Uterus (tissue), 4 donors: ENCODE measurements around the gene TRAF1. TPM values are rescaled to one million over a fixed set of nuclear protein-coding genes. Genes with fewer than 3 reads are reported as not detected.

Experiments used
- DNase-seq, 2 donors: peaks; one replicate each; pipeline ENCODE4 v3.0.0-alpha.2; 2019 to 2020
- H3K27ac ChIP-seq, 2 donors: fragments of 200-600 bp; sonication (generic); 1 replicate in 1 of 2; 2 replicates in 1 of 2; pipeline ENCODE4 v1.5.1; 2016 to 2018
- H3K27me3 ChIP-seq, 2 donors: fragments of 200-600 bp; sonication (generic); one replicate each; pipeline ENCODE4 v1.5.1; 2018 to 2019; ENCODE audit warnings: control low read depth in 1 of 2
- H3K36me3 ChIP-seq, 2 donors: fragments of 200-600 bp; sonication (generic); one replicate each; pipeline ENCODE4 v1.5.1; 2019; ENCODE audit warnings: control low read depth in 1 of 2
- H3K4me1 ChIP-seq, 2 donors: fragments of 200-600 bp; sonication (generic); one replicate each; pipeline ENCODE4 v1.5.1; 2018 to 2019; ENCODE audit warnings: control low read depth in 1 of 2
- H3K4me3 ChIP-seq, 2 donors: fragments of 200-600 bp; sonication (generic); 1 replicate in 1 of 2; 2 replicates in 1 of 2; pipeline ENCODE4 v1.5.1; 2018 to 2019; ENCODE audit warnings: mild to moderate bottlenecking in 1 of 2
- H3K9me3 ChIP-seq, 2 donors: fragments of 200-600 bp; sonication (generic); one replicate each; pipeline ENCODE4 v1.5.1; 2019; ENCODE audit warnings: control low read depth in 1 of 2
- POLR2A ChIP-seq, 2 donors: fragments of 450-650 bp; IDR thresholded peaks; one replicate each; pipeline ENCODE4 v1.6.1; 2016; ENCODE audit warnings: antibody characterized with exemption in 2 of 2, mild to moderate bottlenecking in 1 of 2, moderate library complexity in 1 of 2
- intact Hi-C: fragments of 100-400 bp; cut with DNase I; formaldehyde crosslinking; loops from one replicate; pipeline ENCODE4 v1.15.1; 2023; ENCODE audit warnings: low total_unique reads
- total RNA-seq, 4 donors: library from RNA; depleted of rRNA in 3 of 4; stranded (reverse); fragments of >200 nt in 3 of 4; gene quantifications; one replicate each; pipeline versions ENCODE4 v1.1.0 to v1.2.4, GENCODE V29; 2014 to 2023
- TF ChIP-seq, protein P1 (sequence below), 4 experiments: fragments of 200-600 bp in 2 of 4; fragments of 450-650 bp in 2 of 4; sonication (generic) in 2 of 4; IDR thresholded peaks; one replicate each; pipeline ENCODE4 v1.5.1; 2016 to 2019; ENCODE audit warnings: antibody characterized with exemption in 4 of 4, mild to moderate bottlenecking in 2 of 4, moderate library complexity in 1 of 4
- donor health status: DM: yes; HTN: yes; CAD: no.

TRAF1 gene
- total RNA-seq, 4 donors from 2014 or later: 0.51 to 8.7 (median 2.6) TPM

DNA sequence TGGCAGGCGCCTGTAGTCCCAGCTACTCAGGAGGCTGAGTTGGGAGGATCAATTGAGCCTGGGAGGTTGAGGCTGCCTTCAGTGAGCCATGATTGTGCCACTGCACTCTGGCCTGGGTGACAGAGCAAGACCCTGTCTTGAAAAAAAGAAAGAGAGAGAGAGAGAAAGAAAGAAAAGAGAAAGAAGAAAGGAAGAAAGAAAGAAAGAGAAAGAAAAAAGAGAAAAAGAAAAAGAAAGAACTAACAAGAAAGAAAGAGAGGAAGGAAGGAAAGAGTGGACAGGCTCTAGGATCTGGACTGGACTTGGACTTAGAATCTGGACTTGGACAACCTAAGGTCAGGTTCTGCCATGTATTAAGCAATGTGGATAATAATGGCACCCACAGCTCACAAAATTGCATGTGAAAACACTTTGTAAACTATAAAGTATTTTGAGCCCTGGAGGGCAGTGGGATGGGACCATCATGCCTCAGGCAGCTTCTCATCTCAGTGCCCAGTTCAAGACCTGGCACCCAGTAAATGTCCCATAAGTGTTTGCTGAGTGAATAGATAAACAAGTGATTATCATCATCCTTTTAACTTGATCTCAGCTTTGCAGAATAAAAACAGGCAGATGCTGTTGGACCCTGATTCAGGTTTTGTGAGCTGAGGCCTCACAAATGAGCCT lies 36.9 kb downstream of the TRAF1 start:
- Histone ChIP-seq H3K4me3 (no peak overlapping the region), H3K4me1 (no peaks in the 10 kb centered on the region), H3K27me3 (no peaks in the 10 kb centered on the region), H3K9me3 (no peaks in the 10 kb centered on the region), H3K27ac (peak overlapping the region; percentile 81 to 84), H3K36me3 (no peaks in the 10 kb centered on the region)
- no peak for TF ChIP-seq POLR2A (IDR thresholded peaks at IDR 0.05)
- TF ChIP-seq, protein P1, sequence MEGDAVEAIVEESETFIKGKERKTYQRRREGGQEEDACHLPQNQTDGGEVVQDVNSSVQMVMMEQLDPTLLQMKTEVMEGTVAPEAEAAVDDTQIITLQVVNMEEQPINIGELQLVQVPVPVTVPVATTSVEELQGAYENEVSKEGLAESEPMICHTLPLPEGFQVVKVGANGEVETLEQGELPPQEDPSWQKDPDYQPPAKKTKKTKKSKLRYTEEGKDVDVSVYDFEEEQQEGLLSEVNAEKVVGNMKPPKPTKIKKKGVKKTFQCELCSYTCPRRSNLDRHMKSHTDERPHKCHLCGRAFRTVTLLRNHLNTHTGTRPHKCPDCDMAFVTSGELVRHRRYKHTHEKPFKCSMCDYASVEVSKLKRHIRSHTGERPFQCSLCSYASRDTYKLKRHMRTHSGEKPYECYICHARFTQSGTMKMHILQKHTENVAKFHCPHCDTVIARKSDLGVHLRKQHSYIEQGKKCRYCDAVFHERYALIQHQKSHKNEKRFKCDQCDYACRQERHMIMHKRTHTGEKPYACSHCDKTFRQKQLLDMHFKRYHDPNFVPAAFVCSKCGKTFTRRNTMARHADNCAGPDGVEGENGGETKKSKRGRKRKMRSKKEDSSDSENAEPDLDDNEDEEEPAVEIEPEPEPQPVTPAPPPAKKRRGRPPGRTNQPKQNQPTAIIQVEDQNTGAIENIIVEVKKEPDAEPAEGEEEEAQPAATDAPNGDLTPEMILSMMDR (IDR thresholded peaks at IDR 0.05): no peak
- DNase-seq: no peak
- intact Hi-C loops: no loop called here

- Histone ChIP-seq H3K9me3 (no peaks in the 10 kb centered on the region), H3K27ac (peak overlapping the region; percentile 81 to 84), H3K4me1 (no peaks in the 10 kb centered on the region), H3K27me3 (no peaks in the 10 kb centered on the region), H3K4me3 (no peak overlapping the region), H3K36me3 (no peaks in the 10 kb centered on the region)
- intact Hi-C loops: no loop called here
- DNase-seq: no peak
- TF ChIP-seq POLR2A (IDR thresholded peaks at IDR 0.05): no peak
- TF ChIP-seq, protein P1 (IDR thresholded peaks at IDR 0.05): no peak
Measured at GRCh38 chr9:120888626-120889025, 38.0 kb downstream of the TRAF1 start.

GRCh38 chr9:120886490-120886967 lies 40.1 kb downstream of the TRAF1 start:
- TF ChIP-seq, protein P1 (IDR thresholded peaks at IDR 0.05): no peak
- TF ChIP-seq POLR2A (IDR thresholded peaks at IDR 0.05): no peak
- no peaks in the 10 kb centered on the region for H3K9me3 ChIP-seq
- DNase-seq: peak in 1 of 2 donors; percentile 69
- intact Hi-C loops: no loop called here
- H3K27ac ChIP-seq: peak overlapping the region in 1 of 2 donors; percentile 7
- no peaks in the 10 kb centered on the region for H3K4me1 ChIP-seq
- H3K4me3 ChIP-seq: no peak overlapping the region
- no peaks in the 10 kb centered on the region for H3K36me3 ChIP-seq
- H3K27me3 ChIP-seq: no peaks in the 10 kb centered on the region

- no peak for DNase-seq
- intact Hi-C loops: no loop called here
- no peaks in the 10 kb centered on the region for H3K27me3 ChIP-seq
- TF ChIP-seq POLR2A (IDR thresholded peaks at IDR 0.05): no peak
- TF ChIP-seq, protein P1 (IDR thresholded peaks at IDR 0.05): no peak
- H3K9me3 ChIP-seq: no peaks in the 10 kb centered on the region
- H3K36me3 ChIP-seq: no peaks in the 10 kb centered on the region
- H3K27ac ChIP-seq: peak overlapping the region; percentile 17 to 38
- no peak overlapping the region for H3K4me3 ChIP-seq
- no peaks in the 10 kb centered on the region for H3K4me1 ChIP-seq
Measured at GRCh38 chr9:120885958-120886357, 40.6 kb downstream of the TRAF1 start.

DNA sequence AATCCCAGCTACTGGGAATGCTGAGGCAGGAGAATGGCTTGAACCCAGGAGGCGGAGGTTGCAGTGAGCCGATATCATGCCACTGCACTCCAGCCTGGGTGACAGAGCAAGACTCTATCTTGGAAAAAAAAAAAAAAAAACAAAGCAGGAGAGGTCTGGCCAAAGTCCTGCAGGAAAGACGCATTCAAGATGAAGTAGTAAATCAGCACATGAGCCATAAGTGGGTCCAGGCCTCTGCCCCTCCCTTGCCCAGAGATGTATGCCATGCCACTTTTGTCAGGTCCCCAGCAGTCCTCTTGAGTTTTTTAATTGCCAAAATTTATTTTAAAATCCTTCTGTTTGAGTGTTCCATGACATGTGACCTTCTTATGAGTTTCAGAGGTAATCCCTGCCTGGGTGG lies 41.1 kb downstream of the TRAF1 start:
- H3K27me3 ChIP-seq: no peaks in the 10 kb centered on the region
- H3K36me3 ChIP-seq: no peaks in the 10 kb centered on the region
- no peak for DNase-seq
- H3K4me3 ChIP-seq: no peak overlapping the region
- no peaks in the 10 kb centered on the region for H3K4me1 ChIP-seq
- H3K9me3 ChIP-seq: no peaks in the 10 kb centered on the region
- intact Hi-C loops: no loop called here
- no peak for TF ChIP-seq POLR2A (IDR thresholded peaks at IDR 0.05)
- TF ChIP-seq, protein P1 (IDR thresholded peaks at IDR 0.05): no peak
- peak overlapping the region; percentile 17 to 38 for H3K27ac ChIP-seq
